HEK293 (cell line): ENCODE measurements around the gene HES5.

ENCODE experiments used
- CTCF ChIP-seq: fragments of 450-650 bp; formaldehyde crosslinking; IDR thresholded peaks from 2 replicates; pipeline ENCODE4 v1.5.1; 2016; ENCODE audit warnings: missing biosample characterization, missing genetic modification characterization
- ZNF121 ChIP-seq: fragments of 450-650 bp; formaldehyde crosslinking; IDR thresholded peaks from 2 replicates; pipeline ENCODE4 v1.5.1; 2016; ENCODE audit warnings: missing biosample characterization, missing genetic modification characterization
- ZNF274 ChIP-seq, 2 experiments: fragments of 200-500 bp in 1 of 2; fragments of 450-650 bp in 1 of 2; sonication (Bioruptor generic) in 1 of 2; formaldehyde crosslinking in 1 of 2; IDR thresholded peaks; 2 replicates each; pipeline versions ENCODE4 v1.5.1 to v1.6.1; 2014 to 2016; ENCODE audit warnings: borderline replicate concordance in 1 of 2, inconsistent platforms in 1 of 2, low read length in 1 of 2, missing biosample characterization in 1 of 2, missing genetic modification characterization in 1 of 2
- ZNF624 ChIP-seq: fragments of 450-650 bp; formaldehyde crosslinking; IDR thresholded peaks from 2 replicates; pipeline ENCODE4 v1.5.1; 2017; ENCODE audit warnings: missing biosample characterization, missing genetic modification characterization
- TF ChIP-seq, protein P1 (sequence below): fragments of 450-650 bp; formaldehyde crosslinking; IDR thresholded peaks from 2 replicates; pipeline ENCODE4 v1.5.1; 2016; ENCODE audit warnings: missing biosample characterization, missing genetic modification characterization

- TF ChIP-seq, protein P1, sequence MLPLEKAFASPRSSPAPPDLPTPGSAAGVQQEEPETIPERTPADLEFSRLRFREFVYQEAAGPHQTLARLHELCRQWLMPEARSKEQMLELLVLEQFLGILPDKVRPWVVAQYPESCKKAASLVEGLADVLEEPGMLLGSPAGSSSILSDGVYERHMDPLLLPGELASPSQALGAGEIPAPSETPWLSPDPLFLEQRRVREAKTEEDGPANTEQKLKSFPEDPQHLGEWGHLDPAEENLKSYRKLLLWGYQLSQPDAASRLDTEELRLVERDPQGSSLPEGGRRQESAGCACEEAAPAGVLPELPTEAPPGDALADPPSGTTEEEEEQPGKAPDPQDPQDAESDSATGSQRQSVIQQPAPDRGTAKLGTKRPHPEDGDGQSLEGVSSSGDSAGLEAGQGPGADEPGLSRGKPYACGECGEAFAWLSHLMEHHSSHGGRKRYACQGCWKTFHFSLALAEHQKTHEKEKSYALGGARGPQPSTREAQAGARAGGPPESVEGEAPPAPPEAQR, result no peak
- TF ChIP-seq ZNF121 (tag by site-specific recombination) (no peak), CTCF (no peak), ZNF274 (IDR thresholded peaks at IDR 0.05; ENCODE audit: low read length) (no peak), ZNF274 (tag by site-specific recombination; IDR thresholded peaks at IDR 0.05; ENCODE audit: borderline replicate concordance) (no peak), ZNF624 (no peak)
These were observed 888 bp downstream of the HES5 start for GRCh38 chr1:2528966-2529783.
